Right ventricle myocardium inferior (tissue), 1 donor: ENCODE results near the gene HACD4. TPM values are rescaled to one million over a fixed set of nuclear protein-coding genes. Genes with fewer than 3 reads are reported as not detected.
"Not testable (repeated sequence)": the region's sequence is repeated elsewhere in the genome, so short reads cannot be mapped to it uniquely, and the experiment has no call there.

ENCODE experiments used
- ATAC-seq: fragments of 200-7000 bp; cut with Tn5 transposase; one replicate; pipeline ENCODE4 v1.9.1; 2020; ENCODE audit warnings: mild to moderate bottlenecking, moderate library complexity
- DNase-seq: peaks from one replicate; pipeline ENCODE4 v3.0.0; 2021; ENCODE audit errors: missing footprints
- intact Hi-C: fragments of 100-400 bp; cut with DNase I; formaldehyde crosslinking; loops from one replicate; pipeline ENCODE4 v1.11.0; 2022
- total RNA-seq: library from RNA; stranded (reverse); fragmentation: NEBNext Ultra II Directional; extraction: Animal tissue kit (Norgen Biotek cat#: 25700); gene quantifications from one replicate; pipeline ENCODE4 v1.2.1, GENCODE V29; 2021
- donor health status: DM: no; HTN: yes; CAD: no; lungs with severe emphysema.

HACD4 gene
- total RNA-seq, 1 donor from 2014 or later: 1.1 TPM

DNA sequence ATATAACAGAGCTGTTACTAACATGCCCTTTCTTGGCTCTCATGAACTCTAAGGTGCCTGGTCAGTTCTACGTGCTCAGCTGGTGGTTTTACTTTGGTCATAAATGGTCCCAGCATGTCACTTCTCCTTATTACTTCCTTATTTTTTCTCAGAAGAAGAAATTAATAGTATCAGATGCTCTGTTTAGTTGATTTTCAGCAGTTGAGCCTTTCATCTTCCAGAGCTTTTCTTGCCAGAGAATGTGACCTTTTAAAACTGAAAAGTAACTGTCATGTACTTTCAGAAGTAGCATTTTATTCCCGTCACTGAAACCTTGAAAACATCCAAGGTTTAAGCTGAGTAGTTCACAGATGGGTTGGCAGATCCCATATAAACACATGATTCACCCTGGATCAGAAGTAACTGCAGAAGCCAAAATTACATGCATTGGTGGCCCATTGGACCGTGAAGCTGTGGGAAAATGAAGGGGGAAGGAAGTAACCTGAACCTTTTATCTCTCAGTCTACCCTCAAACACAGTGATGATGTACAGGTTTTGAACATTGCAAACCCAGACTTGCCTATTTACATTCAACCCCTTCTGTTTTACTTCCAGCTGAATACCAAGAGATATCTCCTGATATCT lies 50.5 kb downstream of the HACD4 start:
- ATAC-seq (no peak), DNase-seq (no peak)
- intact Hi-C loops: no loop called here

DNA sequence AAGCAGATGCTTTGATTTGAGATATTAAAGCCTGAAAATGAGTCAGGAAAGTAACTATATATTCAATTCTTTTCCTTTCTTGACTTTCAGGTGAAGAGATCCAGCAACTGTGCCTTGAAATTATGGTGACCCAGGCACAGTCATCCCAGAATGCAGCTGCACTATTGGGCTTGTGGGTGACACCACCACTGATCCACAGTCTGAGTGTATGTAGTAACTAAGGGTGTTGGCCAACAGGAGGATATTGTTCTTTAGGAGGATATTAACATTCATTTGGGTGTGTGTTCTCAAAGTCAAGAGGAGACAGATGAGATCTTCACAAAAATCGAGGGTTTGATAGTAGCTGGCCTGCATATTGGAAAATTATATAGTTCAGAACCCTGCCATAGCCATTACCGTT lies 53.2 kb downstream of the HACD4 start:
- intact Hi-C loops: no loop called here
- DNase-seq (no peak), ATAC-seq (no peak)

DNA sequence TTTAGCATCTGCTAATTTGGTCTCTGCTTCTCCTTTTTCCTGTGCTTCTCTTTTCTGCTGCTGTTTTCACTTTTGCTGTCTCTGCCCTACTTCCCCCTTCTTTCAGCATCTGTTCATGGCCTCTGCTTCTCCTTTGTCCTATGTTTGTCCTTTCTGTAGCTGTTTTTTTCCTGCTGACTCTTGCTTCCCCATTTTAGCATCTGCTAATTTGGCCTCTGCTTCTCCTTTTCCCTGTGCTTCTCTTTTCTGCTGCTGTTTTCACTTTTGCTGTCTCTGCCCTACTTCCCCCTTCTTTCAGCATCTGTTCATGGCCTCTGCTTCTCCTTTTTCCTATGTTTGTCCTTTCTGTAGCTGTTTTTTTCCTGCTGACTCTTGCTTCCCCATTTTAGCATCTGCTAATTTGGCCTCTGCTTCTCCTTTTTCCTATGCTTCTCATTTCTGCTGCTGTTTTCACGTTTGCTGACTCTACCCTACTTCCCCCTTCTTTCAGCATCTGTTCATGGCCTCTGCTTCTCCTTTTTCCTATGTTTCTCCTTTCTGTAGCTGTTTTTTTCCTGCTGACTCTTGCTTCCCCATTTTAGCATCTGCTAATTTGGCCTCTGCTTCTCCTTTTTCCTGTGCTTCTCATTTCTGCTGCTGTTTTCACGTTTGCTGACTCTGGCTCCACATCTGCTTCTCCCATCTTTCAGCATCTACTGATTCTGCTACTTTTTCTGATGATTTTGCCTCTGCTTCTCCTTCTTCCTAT lies 57.1 kb downstream of the HACD4 start:
- DNase-seq, ATAC-seq, intact Hi-C loops: not testable (repeated sequence)

DNA sequence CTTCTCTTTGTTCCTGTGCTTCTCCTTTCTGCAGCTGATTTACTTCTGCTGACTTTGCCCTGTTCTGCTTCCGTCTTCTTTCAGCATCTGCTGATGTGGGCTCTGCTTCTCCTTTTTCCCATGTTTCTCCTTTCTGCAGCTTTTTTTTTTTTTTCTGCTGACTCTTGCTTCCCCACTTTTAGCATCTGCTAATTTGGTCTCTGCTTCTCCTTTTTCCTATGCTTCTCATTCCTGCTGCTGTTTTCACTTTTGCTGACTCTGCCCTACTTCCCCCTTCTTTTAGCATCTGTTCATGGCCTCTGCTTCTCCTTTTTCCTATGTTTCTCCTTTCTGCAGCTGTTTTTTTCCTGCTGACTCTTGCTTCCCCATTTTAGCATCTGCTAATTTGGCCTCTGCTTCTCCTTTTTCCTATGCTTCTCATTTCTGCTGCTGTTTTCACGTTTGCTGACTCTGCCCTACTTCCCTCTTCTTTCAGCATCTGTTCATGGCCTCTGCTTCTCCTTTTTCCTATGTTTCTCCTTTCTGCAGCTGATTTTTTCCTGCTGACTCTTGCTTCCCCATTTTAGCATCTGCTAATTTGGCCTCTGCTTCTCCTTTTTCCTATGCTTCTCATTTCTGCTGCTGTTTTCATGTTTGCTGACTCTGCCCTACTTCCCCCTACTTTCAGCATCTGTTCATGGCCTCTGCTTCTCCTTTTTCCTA lies 58.0 kb downstream of the HACD4 start:
- intact Hi-C loops: not testable (repeated sequence)

DNA sequence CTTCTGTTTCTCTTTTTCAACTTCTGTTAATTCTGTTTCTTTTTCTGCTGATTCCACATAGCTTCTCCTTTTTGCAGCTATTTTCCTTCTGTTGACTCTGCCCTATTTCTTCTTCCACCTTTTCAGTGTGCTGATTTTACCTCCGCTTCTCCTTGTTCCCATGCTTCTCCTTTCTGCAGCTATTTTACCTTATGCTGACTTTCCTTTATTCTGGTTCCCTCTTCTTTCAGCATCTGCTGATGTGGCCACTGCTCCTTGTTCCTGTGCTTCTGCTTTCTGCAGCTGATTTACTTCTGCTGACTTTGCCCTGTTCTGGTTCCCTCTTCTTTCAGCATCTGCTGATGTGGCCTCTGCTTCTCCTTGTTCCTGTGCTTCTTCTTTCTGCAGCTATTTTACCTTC lies 58.8 kb downstream of the HACD4 start:
- no peak for DNase-seq
- intact Hi-C loops: no loop called here
- ATAC-seq: no peak

More for the DNA sequence above, 58.0 kb downstream of the HACD4 start:
- not testable (repeated sequence) for ATAC-seq, DNase-seq

DNA sequence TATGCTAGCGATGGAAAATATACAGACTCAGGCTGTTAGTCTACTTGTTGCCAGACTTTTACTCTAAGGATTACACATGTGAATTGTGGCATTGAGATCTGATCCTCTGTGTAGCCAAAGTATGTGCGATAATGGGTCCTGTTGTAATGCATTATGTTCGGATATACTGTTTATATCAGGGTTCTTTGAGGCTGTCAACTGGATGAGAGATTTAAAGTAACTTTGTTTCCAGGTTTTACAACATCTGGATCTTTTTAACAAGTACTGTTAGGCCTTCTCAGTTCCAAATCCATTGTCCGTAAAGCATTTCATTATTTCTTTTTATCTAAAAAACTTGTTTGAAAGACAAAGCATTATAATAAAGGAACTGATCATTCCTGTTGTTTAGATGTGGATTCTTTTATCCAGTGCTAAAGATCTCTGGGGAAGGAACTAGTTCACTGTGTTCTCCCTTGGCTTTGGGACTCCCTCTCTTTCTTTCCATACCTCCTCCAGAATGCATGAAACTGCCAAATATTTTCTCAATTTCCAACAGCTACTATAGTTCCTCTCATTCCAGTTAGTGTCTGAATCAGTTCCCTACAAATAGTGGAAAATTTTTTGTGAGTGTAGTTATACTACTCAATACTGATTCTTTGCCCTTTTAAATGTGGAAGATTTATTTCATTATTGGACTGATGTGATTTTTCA lies 68.8 kb downstream of the HACD4 start:
- ATAC-seq: no peak
- intact Hi-C loops: no loop called here
- no peak for DNase-seq

DNA sequence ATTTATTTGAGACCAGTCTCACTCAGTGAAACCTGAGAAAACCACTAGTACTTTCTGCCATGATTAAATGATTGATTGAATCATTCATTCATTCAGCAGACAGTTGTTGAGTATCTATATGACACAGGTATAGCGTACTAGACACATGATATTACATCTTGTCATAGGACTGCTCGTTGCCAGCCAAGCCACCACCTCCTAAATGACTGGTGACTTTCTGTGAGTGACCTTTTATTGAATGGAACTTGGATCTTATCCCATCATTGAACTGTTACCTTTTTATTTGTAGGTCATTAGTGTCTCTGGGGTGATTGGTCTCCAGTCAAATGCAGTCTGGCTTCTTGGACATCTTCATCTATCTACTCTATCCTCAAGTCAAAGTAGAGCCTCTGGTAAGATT lies 80.7 kb downstream of the HACD4 start:
- intact Hi-C loops: no loop called here
- DNase-seq (no peak), ATAC-seq (no peak)

Other genes starting within 250 kb of the HACD4 start
- not detected for gene IFNB1, start 46.3 kb upstream of the HACD4 start, total RNA-seq
- not detected for gene IFNW1, start 110.2 kb upstream of the HACD4 start, total RNA-seq
- not detected for gene IFNA21, start 135.0 kb upstream of the HACD4 start, total RNA-seq
- gene IFNA4, start 155.9 kb upstream of the HACD4 start, total RNA-seq: not detected
- not detected for gene IFNA7, start 170.6 kb upstream of the HACD4 start, total RNA-seq
- not detected for gene IFNA10, start 175.5 kb upstream of the HACD4 start, total RNA-seq
- gene IFNA16, start 185.7 kb upstream of the HACD4 start, total RNA-seq: not detected
- gene IFNA17, start 196.6 kb upstream of the HACD4 start, total RNA-seq: not detected
- gene IFNA14, start 208.4 kb upstream of the HACD4 start, total RNA-seq: not detected